Keratinocyte (primary cell): ENCODE results near the gene OCIAD2. TPM values are rescaled to one million over a fixed set of nuclear protein-coding genes. Genes with fewer than 3 reads are reported as not detected.

ENCODE experiments used
- DNase-seq: peaks from one replicate; pipeline ENCODE4 v3.0.0-alpha.2; 2011; ENCODE audit warnings: low read depth, missing footprints, low spot score
- FAIRE-seq: peaks from 2 replicates; lab custom pipeline; 2011; peaks lifted over from hg19 to GRCh38; lab: Jason Lieb, UNC
- H2AFZ ChIP-seq: 2 replicates; pipeline ENCODE4 v1.6.0; 2012; ENCODE audit warnings: low read length, control low read depth, inconsistent platforms; ENCODE audit not compliant: control insufficient read depth
- H3K27ac ChIP-seq: 2 replicates; pipeline ENCODE4 v1.5.1; 2011; ENCODE audit warnings: low read length; ENCODE audit not compliant: control insufficient read depth, insufficient read depth
- H3K27me3 ChIP-seq: 3 replicates; pipeline ENCODE4 v1.6.0; 2011; ENCODE audit warnings: low read length; ENCODE audit not compliant: control insufficient read depth, insufficient read depth; ENCODE audit errors: extremely low read depth
- H3K36me3 ChIP-seq, 2 experiments: 2 replicates in 1 of 2; 3 replicates in 1 of 2; pipeline ENCODE4 v1.5.1; 2011; ENCODE audit warnings: low read length in 2 of 2, mild to moderate bottlenecking in 1 of 2; ENCODE audit not compliant: control insufficient read depth in 2 of 2, insufficient read depth in 2 of 2; ENCODE audit errors: extremely low read depth in 1 of 2
- H3K4me1 ChIP-seq: 3 replicates; pipeline ENCODE4 v1.5.1; 2011; ENCODE audit warnings: low read length; ENCODE audit not compliant: control insufficient read depth, insufficient read depth; ENCODE audit errors: extremely low read depth
- H3K4me2 ChIP-seq: 3 replicates; pipeline ENCODE4 v1.6.0; 2011; ENCODE audit warnings: low read depth, low read length; ENCODE audit not compliant: control insufficient read depth, insufficient read depth; ENCODE audit errors: extremely low read depth
- H3K4me3 ChIP-seq, 3 experiments: fragments of 200-600 bp in 1 of 3; sonication (generic) in 1 of 3; 2 replicates in 2 of 3; 3 replicates in 1 of 3; pipeline ENCODE4 v1.5.1; 2011 to 2016; ENCODE audit warnings: low read length in 3 of 3, mild to moderate bottlenecking in 3 of 3, control low read depth in 2 of 3, inconsistent platforms in 1 of 3, low read depth in 1 of 3, mixed read lengths in 1 of 3, mixed run types in 1 of 3, moderate library complexity in 1 of 3; ENCODE audit not compliant: control insufficient read depth in 2 of 3, insufficient read depth in 2 of 3; ENCODE audit errors: extremely low read depth in 1 of 3
- H3K79me2 ChIP-seq: 2 replicates; pipeline ENCODE4 v1.6.0; 2012; ENCODE audit warnings: low read length; ENCODE audit not compliant: control insufficient read depth, insufficient read depth
- H3K9ac ChIP-seq: 3 replicates; pipeline ENCODE4 v1.6.0; 2011; ENCODE audit warnings: low read length; ENCODE audit not compliant: control insufficient read depth, insufficient read depth; ENCODE audit errors: extremely low read depth
- H3K9me1 ChIP-seq: 3 replicates; pipeline ENCODE4 v1.6.0; 2011; ENCODE audit warnings: low read length; ENCODE audit not compliant: control insufficient read depth, insufficient read depth; ENCODE audit errors: extremely low read depth
- H3K9me3 ChIP-seq: 2 replicates; pipeline ENCODE4 v1.5.1; 2012; ENCODE audit warnings: low read depth, low read length; ENCODE audit not compliant: control insufficient read depth
- H4K20me1 ChIP-seq: 3 replicates; pipeline ENCODE4 v1.6.0; 2011; ENCODE audit warnings: low read length; ENCODE audit not compliant: control insufficient read depth, insufficient read depth; ENCODE audit errors: extremely low read depth
- EZH2 ChIP-seq: IDR thresholded peaks from one replicate; pipeline ENCODE4 v1.6.1; 2012; ENCODE audit warnings: inconsistent platforms, mild to moderate bottlenecking, low read length, moderate library complexity
- dilution Hi-C: fragments of 300-500 bp; cut with MboI; formaldehyde crosslinking; loops from one replicate; pipeline ENCODE4 v1.7.0; 2020; ENCODE audit warnings: low sequenced_read_pairs; ENCODE audit not compliant: extremely low pct_ligation_motif_present
- polyA plus RNA-seq, 5 experiments: library from polyadenylated mRNA; depleted of rRNA in 3 of 5; stranded (reverse) in 3 of 5; stranded (forward) in 1 of 5; unstranded in 1 of 5; fragments of >200 nt; gene quantifications; 1 replicate in 1 of 5; 2 replicates in 3 of 5; 3 replicates in 1 of 5; pipeline versions ENCODE4 v1.2.1 to v1.2.3, GENCODE V29; 2011 to 2012; ENCODE audit warnings: missing spikeins in 2 of 5, low read depth in 1 of 5, low replicate concordance in 1 of 5
- TF ChIP-seq, protein P1 (sequence below), 3 experiments: IDR thresholded peaks in 1 of 3; conservative IDR thresholded peaks in 1 of 3; optimal IDR thresholded peaks in 1 of 3; 2 replicates in 2 of 3; 3 replicates in 1 of 3; pipeline versions ENCODE3 to v1.5.1; 2011; ENCODE audit warnings: low read length in 3 of 3, mild to moderate bottlenecking in 3 of 3, moderate library complexity in 2 of 3, control low read depth in 1 of 3, inconsistent platforms in 1 of 3; ENCODE audit not compliant: insufficient read depth in 2 of 3; ENCODE audit errors: extremely low read depth in 1 of 3

The OCIAD2 gene
- polyA plus RNA-seq, 1 donor (not counting 4 experiments of a cell fraction or from before 2014, with no cell fraction given) = 407 TPM

- peaks cover 40% of the 10 kb centered on the region for H3K79me2 ChIP-seq
- H3K9me1 ChIP-seq = peaks cover 6% of the 10 kb centered on the region
- H3K36me3 ChIP-seq = peaks cover 1 to 23% of the 10 kb centered on the region in 2 experiments
- H3K27ac ChIP-seq = peak overlapping the region; percentile 68
- H2AFZ ChIP-seq = no peak overlapping the region
- H3K4me3 ChIP-seq = peak overlapping the region; percentile 74 to 88 (median 85)
- H4K20me1 ChIP-seq = no peaks in the 10 kb centered on the region
- DNase-seq = no peak
- peak overlapping the region; percentile 99 for H3K4me2 ChIP-seq
- no peaks in the 10 kb centered on the region for H3K27me3 ChIP-seq
- no peak for TF ChIP-seq EZH2
- TF ChIP-seq, protein P1, sequence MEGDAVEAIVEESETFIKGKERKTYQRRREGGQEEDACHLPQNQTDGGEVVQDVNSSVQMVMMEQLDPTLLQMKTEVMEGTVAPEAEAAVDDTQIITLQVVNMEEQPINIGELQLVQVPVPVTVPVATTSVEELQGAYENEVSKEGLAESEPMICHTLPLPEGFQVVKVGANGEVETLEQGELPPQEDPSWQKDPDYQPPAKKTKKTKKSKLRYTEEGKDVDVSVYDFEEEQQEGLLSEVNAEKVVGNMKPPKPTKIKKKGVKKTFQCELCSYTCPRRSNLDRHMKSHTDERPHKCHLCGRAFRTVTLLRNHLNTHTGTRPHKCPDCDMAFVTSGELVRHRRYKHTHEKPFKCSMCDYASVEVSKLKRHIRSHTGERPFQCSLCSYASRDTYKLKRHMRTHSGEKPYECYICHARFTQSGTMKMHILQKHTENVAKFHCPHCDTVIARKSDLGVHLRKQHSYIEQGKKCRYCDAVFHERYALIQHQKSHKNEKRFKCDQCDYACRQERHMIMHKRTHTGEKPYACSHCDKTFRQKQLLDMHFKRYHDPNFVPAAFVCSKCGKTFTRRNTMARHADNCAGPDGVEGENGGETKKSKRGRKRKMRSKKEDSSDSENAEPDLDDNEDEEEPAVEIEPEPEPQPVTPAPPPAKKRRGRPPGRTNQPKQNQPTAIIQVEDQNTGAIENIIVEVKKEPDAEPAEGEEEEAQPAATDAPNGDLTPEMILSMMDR (optimal IDR thresholded peaks at IDR 0.05 in 1 of 3, IDR thresholded peaks at IDR 0.05 in 1 of 3, conservative IDR thresholded peaks at IDR 0.05 in 1 of 3; ENCODE audit: extremely low read depth in 1 of 3, insufficient read depth in 2 of 3, low read length in 3 of 3) = peak in 2 of 3 experiments; percentile 7
- H3K4me1 ChIP-seq = peaks cover 55% of the 10 kb centered on the region
- peak overlapping the region; percentile 78 for H3K9ac ChIP-seq
- FAIRE-seq = no peak
- dilution Hi-C loops = no loop called here
- H3K9me3 ChIP-seq = no peaks in the 10 kb centered on the region
Observed at GRCh38 chr4:48905363-48906015, 1.1 kb downstream of the OCIAD2 start.

DNA sequence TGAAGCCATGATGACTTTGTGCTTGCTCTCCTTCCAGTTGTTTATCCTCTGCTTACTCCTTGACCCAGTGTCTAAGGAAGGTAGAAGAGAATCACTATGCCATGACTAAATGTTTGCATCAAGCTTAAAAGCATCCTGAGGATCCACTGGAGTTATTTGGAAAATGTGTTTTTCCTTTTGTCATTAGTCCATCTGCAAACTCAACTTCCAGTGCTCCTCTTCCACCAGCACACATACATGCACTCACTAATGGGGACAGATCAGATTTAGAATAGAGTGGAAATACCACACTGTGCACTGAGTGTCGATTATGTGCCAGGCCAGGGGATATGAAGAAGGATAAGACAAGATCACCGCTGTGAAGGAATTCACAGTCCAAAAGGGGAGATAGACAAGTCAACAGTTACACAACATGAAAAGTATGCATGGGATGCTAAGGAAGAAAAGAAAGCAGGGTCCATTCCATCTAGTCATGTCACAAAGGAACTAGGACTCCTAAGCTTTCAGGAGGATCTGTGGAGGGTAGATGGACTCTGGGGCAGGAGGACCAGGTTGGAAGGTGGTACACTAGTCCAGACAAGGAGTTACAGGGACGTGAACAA, 1.9 kb downstream of the OCIAD2 start:
- Histone ChIP-seq H3K9ac (no peak overlapping the region), H3K79me2 (peaks cover 47% of the 10 kb centered on the region), H3K4me3 (peak overlapping the region in 2 of 3 experiments; percentile 25 to 74), H3K4me1 (peaks cover 61% of the 10 kb centered on the region), H3K27ac (peak overlapping the region; percentile 10), H3K9me1 (peaks cover 6% of the 10 kb centered on the region), H3K36me3 (peaks cover 4 to 30% of the 10 kb centered on the region in 2 experiments), H3K4me2 (peak overlapping the region; percentile 99), H2AFZ (no peak overlapping the region), H3K9me3 (no peaks in the 10 kb centered on the region), H4K20me1 (no peaks in the 10 kb centered on the region), H3K27me3 (no peaks in the 10 kb centered on the region)
- FAIRE-seq (no peak), DNase-seq (no peak)
- TF ChIP-seq EZH2 = no peak
- TF ChIP-seq, protein P1 (optimal IDR thresholded peaks at IDR 0.05 in 1 of 3, IDR thresholded peaks at IDR 0.05 in 1 of 3, conservative IDR thresholded peaks at IDR 0.05 in 1 of 3; ENCODE audit: extremely low read depth in 1 of 3, insufficient read depth in 2 of 3, low read length in 3 of 3) = no peak
- dilution Hi-C loops = no loop called here
